ENCODE results near the gene STEAP2. TPM values are rescaled to one million over a fixed set of nuclear protein-coding genes. Genes with fewer than 3 reads are reported as not detected.

STEAP2 gene
- total RNA-seq, 1 donor from 2014 or later = 0.49 TPM

DNA sequence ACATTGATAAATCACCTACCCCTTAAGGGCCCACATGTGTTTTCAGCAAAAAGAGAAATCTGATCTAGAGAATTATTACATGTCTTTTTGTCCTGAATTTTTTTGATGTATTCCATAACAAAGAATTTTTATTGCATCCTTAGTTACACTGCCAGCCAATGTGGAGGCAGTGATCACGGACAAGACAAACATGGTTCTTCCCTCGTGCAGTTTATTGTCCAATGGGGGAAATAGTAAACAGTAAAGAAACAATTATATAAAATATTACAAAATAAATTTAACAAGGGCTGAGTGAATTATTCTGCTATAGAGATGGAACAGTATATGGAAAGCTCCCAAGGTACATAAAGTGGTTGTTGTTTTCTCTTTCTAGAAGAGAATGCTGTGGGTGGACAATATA is 2.0 kb downstream of the STEAP2 start:
- no peak overlapping the region for H3K27ac Mint-ChIP-seq (ENCODE audit: unreplicated experiment)
- no peak for TF ChIP-seq CTCF (IDR thresholded peaks at IDR 0.05; ENCODE audit: unreplicated experiment)
- no peaks in the 10 kb centered on the region for H3K9me3 Mint-ChIP-seq (ENCODE audit: unreplicated experiment)
- no peak overlapping the region for H3K4me3 Mint-ChIP-seq (ENCODE audit: unreplicated experiment)
- DNase-seq (ENCODE audit: low spot score) = no peak
- H3K27me3 Mint-ChIP-seq (ENCODE audit: unreplicated experiment) = peaks cover 3% of the 10 kb centered on the region
- H3K36me3 Mint-ChIP-seq (ENCODE audit: low read depth, unreplicated experiment) = no peaks in the 10 kb centered on the region
- peaks cover 6% of the 10 kb centered on the region for H3K4me1 Mint-ChIP-seq (ENCODE audit: unreplicated experiment)

GRCh38 chr7:90216080-90216674 is 4.6 kb downstream of the STEAP2 start:
- no peaks in the 10 kb centered on the region for H3K9me3 Mint-ChIP-seq (ENCODE audit: unreplicated experiment)
- DNase-seq (ENCODE audit: low spot score) = no peak
- TF ChIP-seq CTCF (IDR thresholded peaks at IDR 0.05; ENCODE audit: unreplicated experiment) = no peak
- no peak overlapping the region for H3K4me3 Mint-ChIP-seq (ENCODE audit: unreplicated experiment)
- no peaks in the 10 kb centered on the region for H3K36me3 Mint-ChIP-seq (ENCODE audit: low read depth, unreplicated experiment)
- H3K4me1 Mint-ChIP-seq (ENCODE audit: unreplicated experiment) = peaks cover under 1% of the 10 kb centered on the region
- H3K27ac Mint-ChIP-seq (ENCODE audit: unreplicated experiment) = no peak overlapping the region
- H3K27me3 Mint-ChIP-seq (ENCODE audit: unreplicated experiment) = peaks cover under 1% of the 10 kb centered on the region

DNA sequence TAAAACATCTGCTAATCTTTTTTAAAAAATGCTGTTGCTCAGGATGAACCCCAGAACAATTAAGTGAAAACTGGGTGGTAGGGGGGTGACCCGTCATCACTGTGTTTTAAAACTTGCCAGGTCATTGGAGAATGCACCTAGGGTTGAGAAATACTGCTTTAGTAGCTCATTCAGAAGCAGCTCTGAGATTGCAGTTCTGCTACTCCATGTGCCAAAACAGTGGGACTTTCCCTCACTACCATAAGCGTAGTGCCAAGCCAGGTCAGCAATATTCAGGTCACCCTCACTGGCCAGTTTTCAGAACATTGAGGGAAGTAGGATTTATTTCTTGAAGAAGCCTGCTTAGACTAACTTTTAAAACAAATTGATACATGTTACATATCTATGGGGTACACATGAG is 5.2 kb downstream of the STEAP2 start:
- TF ChIP-seq CTCF (IDR thresholded peaks at IDR 0.05; ENCODE audit: unreplicated experiment) = no peak
- no peaks in the 10 kb centered on the region for H3K27me3 Mint-ChIP-seq (ENCODE audit: unreplicated experiment)
- H3K36me3 Mint-ChIP-seq (ENCODE audit: low read depth, unreplicated experiment) = no peaks in the 10 kb centered on the region
- no peaks in the 10 kb centered on the region for H3K9me3 Mint-ChIP-seq (ENCODE audit: unreplicated experiment)
- no peak for DNase-seq (ENCODE audit: low spot score)
- H3K27ac Mint-ChIP-seq (ENCODE audit: unreplicated experiment) = no peak overlapping the region
- H3K4me1 Mint-ChIP-seq (ENCODE audit: unreplicated experiment) = no peaks in the 10 kb centered on the region
- H3K4me3 Mint-ChIP-seq (ENCODE audit: unreplicated experiment) = no peak overlapping the region

- DNase-seq (ENCODE audit: low spot score) = no peak
- Mint-ChIP-seq H3K27me3 (ENCODE audit: unreplicated experiment) (no peaks in the 10 kb centered on the region), H3K4me1 (ENCODE audit: unreplicated experiment) (no peaks in the 10 kb centered on the region), H3K9me3 (ENCODE audit: unreplicated experiment) (no peaks in the 10 kb centered on the region), H3K4me3 (ENCODE audit: unreplicated experiment) (no peak overlapping the region), H3K27ac (ENCODE audit: unreplicated experiment) (no peak overlapping the region), H3K36me3 (ENCODE audit: low read depth, unreplicated experiment) (no peaks in the 10 kb centered on the region)
- no peak for TF ChIP-seq CTCF (IDR thresholded peaks at IDR 0.05; ENCODE audit: unreplicated experiment)
Observed at GRCh38 chr7:90222390-90222789, 10.8 kb downstream of the STEAP2 start.

- H3K36me3 Mint-ChIP-seq (ENCODE audit: low read depth, unreplicated experiment) = no peaks in the 10 kb centered on the region
- DNase-seq (ENCODE audit: low spot score) = no peak
Observed at GRCh38 chr7:90222811-90223725, 11.5 kb downstream of the STEAP2 start.

More at GRCh38 chr7:90222811-90223725, 11.5 kb downstream of the STEAP2 start:
- no peaks in the 10 kb centered on the region for H3K27me3 Mint-ChIP-seq (ENCODE audit: unreplicated experiment)
- no peaks in the 10 kb centered on the region for H3K4me1 Mint-ChIP-seq (ENCODE audit: unreplicated experiment)
- no peak for TF ChIP-seq CTCF (IDR thresholded peaks at IDR 0.05; ENCODE audit: unreplicated experiment)
- no peaks in the 10 kb centered on the region for H3K9me3 Mint-ChIP-seq (ENCODE audit: unreplicated experiment)
- H3K4me3 Mint-ChIP-seq (ENCODE audit: unreplicated experiment) = no peak overlapping the region
- no peak overlapping the region for H3K27ac Mint-ChIP-seq (ENCODE audit: unreplicated experiment)

All from endothelial cell (in vitro differentiated cells).